ENCODE data around the gene YY1.

GRCh38 chr14:100225169-100225568, 13.8 kb upstream of the YY1 start:
- TF ChIP-seq CTCF (IDR thresholded peaks at IDR 0.05; ENCODE audit: borderline replicate concordance, extremely low read depth, low read length, poor library complexity, severe bottlenecking) = no peak
- TF ChIP-seq EZH2 (IDR thresholded peaks at IDR 0.05; ENCODE audit: borderline replicate concordance, low read depth, low read length, severe bottlenecking) = no peak
